Measurements from ENCODE around the gene ERAP2.

DNA sequence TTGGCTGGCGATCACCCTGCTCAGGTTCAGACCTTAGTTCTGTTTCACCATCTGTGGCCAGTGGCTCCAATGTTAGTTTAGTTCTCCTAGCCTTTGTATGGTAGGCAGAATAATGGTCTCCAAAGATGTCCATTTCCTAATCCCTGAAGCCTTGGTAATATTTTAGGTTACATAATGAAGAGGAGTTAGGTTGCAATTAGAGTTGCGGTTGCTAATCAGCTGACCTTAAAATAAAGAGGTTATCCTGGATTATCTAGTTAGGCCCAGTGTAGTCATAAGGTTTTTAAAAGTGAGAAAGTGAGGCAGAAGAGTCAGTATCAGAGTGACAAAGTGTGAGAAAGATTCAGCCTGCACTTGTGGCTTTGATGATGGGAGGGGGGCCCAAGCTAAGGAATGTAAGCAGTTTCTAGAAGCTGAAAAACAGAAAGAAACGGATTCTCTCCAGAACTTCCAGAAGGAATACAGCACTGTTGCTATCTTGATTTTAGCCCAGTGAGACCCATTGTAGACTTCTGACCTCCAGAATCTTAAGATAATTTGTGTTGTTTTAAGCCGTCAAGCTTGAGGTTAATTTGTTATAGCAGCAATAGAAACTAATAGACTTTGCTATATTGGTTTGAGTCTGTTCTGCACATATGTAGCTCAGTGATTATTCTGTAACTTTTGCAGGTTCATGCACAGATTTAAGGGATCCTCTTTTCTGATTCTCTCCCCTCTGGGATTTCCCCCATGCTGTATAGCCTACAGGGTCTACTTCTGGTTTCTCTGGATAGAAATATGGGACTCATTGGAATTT lies 81.2 kb downstream of the ERAP2 start:
- TF ChIP-seq POLR2A (IDR thresholded peaks at IDR 0.05; ENCODE audit: low read length) (no peak), GATA1 (IDR thresholded peaks at IDR 0.05; ENCODE audit: low read depth, low read length) (no peak)
